Spleen (tissue), 7 donors: ENCODE data around the gene RBM38.

Experiments
- POLR2A ChIP-seq, 3 donors: fragments of 450-650 bp; IDR thresholded peaks; one replicate each; pipeline ENCODE4 v1.5.1; 2017; ENCODE audit warnings: antibody characterized with exemption in 3 of 3, mild to moderate bottlenecking in 1 of 3
- POLR2AphosphoS5 ChIP-seq, 3 donors: sonication (generic); formaldehyde crosslinking; IDR thresholded peaks; one replicate each; pipeline ENCODE4 v1.5.1; 2017; ENCODE audit warnings: antibody characterized with exemption in 3 of 3
- TF ChIP-seq, protein P1 (sequence below), 11 experiments: fragments of 200-600 bp in 7 of 11; fragments of 450-650 bp in 4 of 11; sonication (generic) in 4 of 11; IDR thresholded peaks in 8 of 11; conservative IDR thresholded peaks in 3 of 11; 1 replicate in 7 of 11; 2 replicates in 4 of 11; pipeline versions ENCODE4 v1.4.0 to v1.8.0; 2016 to 2021; ENCODE audit warnings: antibody characterized with exemption in 11 of 11, inconsistent platforms in 4 of 11, mild to moderate bottlenecking in 1 of 11
- donor health status: DM: no; HTN: no; CAD: no; lungs with moderate emphysema.
- donor health status: DM: no; HTN: no; CAD: no.
- donor health status: DM: no; HTN: no; CAD: no.

DNA sequence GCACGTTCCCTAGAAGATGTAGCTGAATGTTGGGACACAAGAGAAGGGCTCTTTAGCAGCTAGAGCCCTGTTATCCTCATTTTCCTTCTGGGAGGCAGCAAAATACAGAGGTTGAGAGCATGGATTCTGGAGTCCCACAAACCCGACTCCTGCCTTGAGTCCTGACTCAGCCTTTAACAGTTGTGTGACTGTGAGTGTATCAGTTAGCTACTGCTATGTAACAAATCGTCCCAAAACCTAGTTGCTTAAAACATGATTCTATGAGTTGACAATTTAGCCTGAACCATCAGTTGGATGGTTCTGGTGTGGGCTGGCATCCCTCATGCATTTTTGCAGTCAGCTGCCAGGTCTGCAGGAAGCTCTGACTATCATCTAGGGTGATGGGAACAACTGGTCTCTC, 54.6 kb downstream of the RBM38 start:
- TF ChIP-seq, protein P1, sequence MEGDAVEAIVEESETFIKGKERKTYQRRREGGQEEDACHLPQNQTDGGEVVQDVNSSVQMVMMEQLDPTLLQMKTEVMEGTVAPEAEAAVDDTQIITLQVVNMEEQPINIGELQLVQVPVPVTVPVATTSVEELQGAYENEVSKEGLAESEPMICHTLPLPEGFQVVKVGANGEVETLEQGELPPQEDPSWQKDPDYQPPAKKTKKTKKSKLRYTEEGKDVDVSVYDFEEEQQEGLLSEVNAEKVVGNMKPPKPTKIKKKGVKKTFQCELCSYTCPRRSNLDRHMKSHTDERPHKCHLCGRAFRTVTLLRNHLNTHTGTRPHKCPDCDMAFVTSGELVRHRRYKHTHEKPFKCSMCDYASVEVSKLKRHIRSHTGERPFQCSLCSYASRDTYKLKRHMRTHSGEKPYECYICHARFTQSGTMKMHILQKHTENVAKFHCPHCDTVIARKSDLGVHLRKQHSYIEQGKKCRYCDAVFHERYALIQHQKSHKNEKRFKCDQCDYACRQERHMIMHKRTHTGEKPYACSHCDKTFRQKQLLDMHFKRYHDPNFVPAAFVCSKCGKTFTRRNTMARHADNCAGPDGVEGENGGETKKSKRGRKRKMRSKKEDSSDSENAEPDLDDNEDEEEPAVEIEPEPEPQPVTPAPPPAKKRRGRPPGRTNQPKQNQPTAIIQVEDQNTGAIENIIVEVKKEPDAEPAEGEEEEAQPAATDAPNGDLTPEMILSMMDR (IDR thresholded peaks at IDR 0.05 in 8 of 11, conservative IDR thresholded peaks at IDR 0.05 in 3 of 11) = no peak
- no peak for TF ChIP-seq POLR2AphosphoS5 (IDR thresholded peaks at IDR 0.05)
- no peak for TF ChIP-seq POLR2A (IDR thresholded peaks at IDR 0.05)
